Astrocyte (in vitro differentiated cells and primary cell): Measurements from ENCODE around the gene INTS6.

Source experiments
- CTCF ChIP-seq: IDR thresholded peaks from 2 replicates; pipeline ENCODE4 v1.5.1; 2011; ENCODE audit warnings: low read depth, mild to moderate bottlenecking, inconsistent platforms, low read length, moderate library complexity; ENCODE audit not compliant: insufficient read depth
- EZH2 ChIP-seq: IDR thresholded peaks from 2 replicates; pipeline ENCODE4 v1.6.1; 2012; ENCODE audit warnings: mild to moderate bottlenecking, low read length, inconsistent platforms; ENCODE audit not compliant: insufficient read depth

- no peak for TF ChIP-seq CTCF
- TF ChIP-seq EZH2: no peak
Measured at GRCh38 chr13:51449018-51449417, 3.8 kb downstream of the INTS6 start.
